Measurements from ENCODE around the gene CCT8. TPM values are rescaled to one million over a fixed set of nuclear protein-coding genes. Genes with fewer than 3 reads are reported as not detected.

The CCT8 gene
- total and polyA plus RNA-seq, 9 of the 15 experiments (the other 6 are each of a cell fraction or from before 2014, with no cell fraction given), result 451 to 1,153 (median 677) TPM

GRCh38 chr21:29025328-29025713 lies 48.1 kb downstream of the CCT8 start (continued):
- TF ChIP-seq SFPQ (IDR thresholded peaks at IDR 0.05; ENCODE audit: low read depth, low read length), result no peak
- TF ChIP-seq NR2C1 (IDR thresholded peaks at IDR 0.05), result no peak
- no peak for TF ChIP-seq NR2C1 (tag; IDR thresholded peaks at IDR 0.05)
- TF ChIP-seq CHD2 (IDR thresholded peaks at IDR 0.05; ENCODE audit: low read depth, low read length), result no peak
- 0 out of 2 replicates have a peak, but pooled peaks have one; percentile 36 for TF ChIP-seq E4F1 (CRISPR knock-in tag; IDR thresholded peaks at IDR 0.05; ENCODE audit: borderline replicate concordance)
- no peak for TF ChIP-seq MIER1 (IDR thresholded peaks at IDR 0.05; ENCODE audit: low read depth)
- TF ChIP-seq CEBPG (CRISPR knock-in tag; IDR thresholded peaks at IDR 0.05), result no peak
- 0 out of 4 replicates have a peak, but pooled peaks of 1 of the 2 experiments have one; percentile 13 for TF ChIP-seq CEBPG (tag; conservative IDR thresholded peaks at IDR 0.05 in 1 of 2, IDR thresholded peaks at IDR 0.05 in 1 of 2)
- no peak for TF ChIP-seq PTBP1 (IDR thresholded peaks at IDR 0.05; ENCODE audit: low read depth, low read length)
- no peak for TF ChIP-seq ELF4 (CRISPR knock-in tag; IDR thresholded peaks at IDR 0.05)
- 0 out of 2 replicates have a peak, but pooled peaks have one; percentile 45 for TF ChIP-seq ATF3 (IDR thresholded peaks at IDR 0.05)
- TF ChIP-seq ATF3 (CRISPR knock-in tag; conservative IDR thresholded peaks at IDR 0.05), result no peak
- TF ChIP-seq FOXJ2 (tag; IDR thresholded peaks at IDR 0.05), result no peak
- peak; percentile 20 for TF ChIP-seq SMARCB1 (IDR thresholded peaks at IDR 0.05; ENCODE audit: insufficient read length, low read depth)
- TF ChIP-seq ZNF77 (CRISPR knock-in tag; IDR thresholded peaks at IDR 0.05), result no peak

All from K562 (cell line).